Forelimb muscle (tissue), 1 donor: ENCODE results near the gene MAX. TPM values are rescaled to one million over a fixed set of nuclear protein-coding genes. Genes with fewer than 3 reads are reported as not detected.
"Not testable (repeated sequence)": the region's sequence is repeated elsewhere in the genome, so short reads cannot be mapped to it uniquely, and the experiment has no call there.

ENCODE experiments used
- DNase-seq: peaks from one replicate; pipeline ENCODE4 v3.0.0-alpha.2; 2013; ENCODE audit warnings: low read depth
- polyA plus RNA-seq: library from polyadenylated mRNA; unstranded; fragments of 120-200 nt; gene quantifications from one replicate; pipeline ENCODE4 v1.2.1, GENCODE V29; 2013; ENCODE audit not compliant: insufficient read length

The MAX gene
- polyA plus RNA-seq, 1 donor = 27.4 TPM

- DNase-seq = no peak
These were observed 2.5 kb upstream of the MAX start for GRCh38 chr14:65104791-65105190.

GRCh38 chr14:65103150-65103760, 938 bp upstream of the MAX start:
- no peak for DNase-seq

- no peak for DNase-seq
These were observed 481 bp downstream of the MAX start for GRCh38 chr14:65101631-65102440.

- DNase-seq = no peak
These were observed 1.3 kb downstream of the MAX start for GRCh38 chr14:65100922-65101541.

- DNase-seq = no peak
These were observed 3.7 kb downstream of the MAX start for GRCh38 chr14:65098586-65098985.

- no peak for DNase-seq
These were observed 5.8 kb downstream of the MAX start for GRCh38 chr14:65096323-65097089.

GRCh38 chr14:65095633-65096205, 6.6 kb downstream of the MAX start:
- DNase-seq = peak; percentile 73

GRCh38 chr14:65092349-65092748, 10.0 kb downstream of the MAX start:
- DNase-seq = no peak

GRCh38 chr14:65087835-65088234, 14.5 kb downstream of the MAX start:
- not testable (repeated sequence) for DNase-seq

- DNase-seq = not testable (repeated sequence)
These were observed 15.6 kb downstream of the MAX start for GRCh38 chr14:65086686-65087085.

GRCh38 chr14:65084554-65085505, 17.5 kb downstream of the MAX start:
- DNase-seq = no peak

GRCh38 chr14:65082930-65083329, 19.4 kb downstream of the MAX start:
- no peak for DNase-seq

- no peak for DNase-seq
These were observed 21.2 kb downstream of the MAX start for GRCh38 chr14:65080960-65081747.

GRCh38 chr14:65079768-65080167, 22.5 kb downstream of the MAX start:
- DNase-seq = no peak

- DNase-seq = no peak
These were observed 23.1 kb downstream of the MAX start for GRCh38 chr14:65079201-65079600.

GRCh38 chr14:65077318-65077717, 25.0 kb downstream of the MAX start:
- no peak for DNase-seq

GRCh38 chr14:65075628-65076325, 26.5 kb downstream of the MAX start:
- DNase-seq = no peak

- DNase-seq = no peak
These were observed 27.7 kb downstream of the MAX start for GRCh38 chr14:65074449-65075150.
